ENCODE data around the gene NTM.

- TF ChIP-seq CTCF (optimal IDR thresholded peaks at IDR 0.05 in 1 of 3, IDR thresholded peaks at IDR 0.05 in 1 of 3, conservative IDR thresholded peaks at IDR 0.05 in 1 of 3; ENCODE audit: extremely low read depth in 1 of 3, insufficient read depth in 2 of 3, low read length in 3 of 3) (no peak), EZH2 (IDR thresholded peaks at IDR 0.05; ENCODE audit: low read length) (no peak)
Measured at GRCh38 chr11:131397675-131398074, 27.3 kb downstream of the NTM start.
